HepG2 (cell line): ENCODE measurements around the gene MIGA2. TPM values are rescaled to one million over a fixed set of nuclear protein-coding genes. Genes with fewer than 3 reads are reported as not detected.

ENCODE experiments used
- ATRX ChIP-seq: sonication (generic); formaldehyde crosslinking; IDR thresholded peaks from 2 replicates; pipeline ENCODE4 v1.4.0; 2020; ENCODE audit warnings: missing genetic modification reagents, borderline replicate concordance
- MAF1 ChIP-seq: sonication (generic); formaldehyde crosslinking; IDR thresholded peaks from 2 replicates; pipeline ENCODE4 v1.5.0; 2020; ENCODE audit warnings: missing genetic modification reagents, borderline replicate concordance
- RAD51 ChIP-seq: fragments of 450-650 bp; IDR thresholded peaks from 2 replicates; pipeline ENCODE4 v1.6.1; 2016; ENCODE audit warnings: borderline replicate concordance
- SOX5 ChIP-seq: IDR thresholded peaks from 2 replicates; pipeline ENCODE4 v1.6.1; 2016; ENCODE audit warnings: borderline replicate concordance
- TBX3 ChIP-seq: fragments of 450-650 bp; IDR thresholded peaks from 2 replicates; pipeline ENCODE4 v1.6.1; 2017; ENCODE audit warnings: antibody characterized with exemption, mild to moderate bottlenecking, inconsistent platforms, borderline replicate concordance
- ZNF101 ChIP-seq: sonication (generic); formaldehyde crosslinking; IDR thresholded peaks from 2 replicates; pipeline ENCODE4 v1.4.0; 2020; ENCODE audit warnings: mild to moderate bottlenecking, low read depth, missing genetic modification reagents, borderline replicate concordance
- ZNF24 ChIP-seq: fragments of 450-650 bp; IDR thresholded peaks from 2 replicates; pipeline ENCODE4 v1.6.1; 2017; ENCODE audit warnings: antibody characterized with exemption, mild to moderate bottlenecking
- ZNF333 ChIP-seq: sonication (generic); formaldehyde crosslinking; IDR thresholded peaks from 2 replicates; pipeline ENCODE4 v1.4.0; 2020; ENCODE audit warnings: mild to moderate bottlenecking, missing genetic modification reagents, borderline replicate concordance
- ZNF354B ChIP-seq: sonication (generic); formaldehyde crosslinking; IDR thresholded peaks from 2 replicates; pipeline ENCODE4 v1.8.0; 2022; ENCODE audit warnings: mild to moderate bottlenecking, missing genetic modification reagents
- ZNF383 ChIP-seq: sonication (generic); formaldehyde crosslinking; IDR thresholded peaks from 2 replicates; pipeline ENCODE4 v1.4.0; 2020; ENCODE audit warnings: missing genetic modification reagents, mild to moderate bottlenecking, borderline replicate concordance
- ZNF619 ChIP-seq: sonication (generic); formaldehyde crosslinking; IDR thresholded peaks from 2 replicates; pipeline ENCODE4 v1.4.0; 2020; ENCODE audit warnings: mild to moderate bottlenecking, missing genetic modification reagents
- ZNF747 ChIP-seq: sonication (generic); formaldehyde crosslinking; IDR thresholded peaks from 2 replicates; pipeline ENCODE4 v1.8.1; 2023; ENCODE audit warnings: missing genetic modification reagents, mild to moderate bottlenecking, borderline replicate concordance
- polyA plus RNA-seq, 8 experiments: library from polyadenylated mRNA; depleted of rRNA in 3 of 8; stranded (reverse) in 7 of 8; unstranded in 1 of 8; fragments of >200 nt; fragmentation: Illumina TruSeq in 4 of 8; extraction: Trizol in 4 of 8; gene quantifications; 2 replicates each; pipeline versions ENCODE4 v1.2.1 to v1.2.3, GENCODE V29; 2011 to 2016; ENCODE audit warnings: low read depth in 4 of 8, missing spikeins in 1 of 8, mixed read lengths in 1 of 8; ENCODE audit not compliant: insufficient read depth in 1 of 8
- total RNA-seq, 5 experiments: library from RNA; depleted of rRNA; stranded (reverse); fragments of >200 nt; fragmentation: Illumina TruSeq; extraction: Trizol; gene quantifications; 2 replicates each; pipeline ENCODE4 v1.2.3, GENCODE V29; 2016; ENCODE audit warnings: low read depth in 1 of 5
- TF ChIP-seq, protein P1 (sequence below): sonication (generic); formaldehyde crosslinking; IDR thresholded peaks from 2 replicates; pipeline ENCODE4 v1.4.0; 2020; ENCODE audit warnings: missing genetic modification reagents, borderline replicate concordance
- TF ChIP-seq, protein P2 (sequence below): sonication (generic); formaldehyde crosslinking; IDR thresholded peaks from 2 replicates; pipeline ENCODE4 v1.9.0; 2021; ENCODE audit warnings: missing genetic modification reagents, borderline replicate concordance
- TF ChIP-seq, protein P3 (sequence below): sonication (generic); formaldehyde crosslinking; IDR thresholded peaks from 2 replicates; pipeline ENCODE4 v1.5.0; 2020; ENCODE audit warnings: missing genetic modification reagents
- TF ChIP-seq, protein P4 (sequence below), 2 experiments: IDR thresholded peaks; 2 replicates each; pipeline ENCODE4 v1.6.1; 2011 to 2012; ENCODE audit warnings: low read length in 2 of 2, borderline replicate concordance in 1 of 2, low read depth in 1 of 2, mild to moderate bottlenecking in 1 of 2, moderate library complexity in 1 of 2

Gene MIGA2
- total and polyA plus RNA-seq, 2 of the 13 experiments (the other 11 are each of a cell fraction or from before 2014, with no cell fraction given), result 10.8 to 17.1 TPM

DNA sequence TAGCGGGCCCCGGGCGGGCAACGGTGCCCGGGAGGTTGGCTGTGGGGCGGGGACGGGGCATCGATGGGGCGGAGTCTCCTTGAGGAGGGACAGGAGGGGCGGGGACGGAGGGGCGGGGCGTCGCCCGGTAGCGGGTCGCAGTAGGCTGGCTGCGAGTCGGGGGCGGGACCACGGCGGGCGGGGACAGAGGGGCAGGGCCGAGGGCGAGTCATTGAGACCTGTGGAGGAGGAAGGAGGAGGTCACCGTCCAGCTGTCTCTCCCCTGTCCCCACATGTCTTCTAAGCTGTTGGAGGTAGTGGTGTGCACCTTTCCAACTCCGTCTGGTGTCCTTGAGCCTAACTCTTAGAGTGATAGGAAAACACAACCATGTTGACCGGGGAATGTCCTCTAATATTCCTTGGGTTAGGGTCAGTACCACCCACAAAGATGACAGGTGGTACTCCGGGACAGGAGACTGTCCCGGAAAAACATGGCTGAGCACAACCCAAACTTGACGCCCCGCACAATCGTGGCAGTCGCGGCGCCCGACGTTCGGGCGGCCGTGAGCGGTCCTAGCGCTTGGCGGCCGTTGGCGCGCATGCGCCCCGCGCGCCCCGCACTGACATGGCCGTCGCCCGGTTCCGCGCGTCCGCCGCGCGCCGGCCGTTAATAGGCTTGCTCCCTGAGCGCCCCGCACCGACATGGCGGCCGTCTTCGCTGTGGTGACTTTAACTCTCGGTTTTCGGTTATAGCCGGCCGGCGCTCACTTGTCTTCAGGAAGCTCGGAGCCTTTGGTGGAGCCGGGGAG is 74.5 kb downstream of the MIGA2 start, which contains the start of the genes CRAT and PTPA (continued):
- TF ChIP-seq, protein P1, sequence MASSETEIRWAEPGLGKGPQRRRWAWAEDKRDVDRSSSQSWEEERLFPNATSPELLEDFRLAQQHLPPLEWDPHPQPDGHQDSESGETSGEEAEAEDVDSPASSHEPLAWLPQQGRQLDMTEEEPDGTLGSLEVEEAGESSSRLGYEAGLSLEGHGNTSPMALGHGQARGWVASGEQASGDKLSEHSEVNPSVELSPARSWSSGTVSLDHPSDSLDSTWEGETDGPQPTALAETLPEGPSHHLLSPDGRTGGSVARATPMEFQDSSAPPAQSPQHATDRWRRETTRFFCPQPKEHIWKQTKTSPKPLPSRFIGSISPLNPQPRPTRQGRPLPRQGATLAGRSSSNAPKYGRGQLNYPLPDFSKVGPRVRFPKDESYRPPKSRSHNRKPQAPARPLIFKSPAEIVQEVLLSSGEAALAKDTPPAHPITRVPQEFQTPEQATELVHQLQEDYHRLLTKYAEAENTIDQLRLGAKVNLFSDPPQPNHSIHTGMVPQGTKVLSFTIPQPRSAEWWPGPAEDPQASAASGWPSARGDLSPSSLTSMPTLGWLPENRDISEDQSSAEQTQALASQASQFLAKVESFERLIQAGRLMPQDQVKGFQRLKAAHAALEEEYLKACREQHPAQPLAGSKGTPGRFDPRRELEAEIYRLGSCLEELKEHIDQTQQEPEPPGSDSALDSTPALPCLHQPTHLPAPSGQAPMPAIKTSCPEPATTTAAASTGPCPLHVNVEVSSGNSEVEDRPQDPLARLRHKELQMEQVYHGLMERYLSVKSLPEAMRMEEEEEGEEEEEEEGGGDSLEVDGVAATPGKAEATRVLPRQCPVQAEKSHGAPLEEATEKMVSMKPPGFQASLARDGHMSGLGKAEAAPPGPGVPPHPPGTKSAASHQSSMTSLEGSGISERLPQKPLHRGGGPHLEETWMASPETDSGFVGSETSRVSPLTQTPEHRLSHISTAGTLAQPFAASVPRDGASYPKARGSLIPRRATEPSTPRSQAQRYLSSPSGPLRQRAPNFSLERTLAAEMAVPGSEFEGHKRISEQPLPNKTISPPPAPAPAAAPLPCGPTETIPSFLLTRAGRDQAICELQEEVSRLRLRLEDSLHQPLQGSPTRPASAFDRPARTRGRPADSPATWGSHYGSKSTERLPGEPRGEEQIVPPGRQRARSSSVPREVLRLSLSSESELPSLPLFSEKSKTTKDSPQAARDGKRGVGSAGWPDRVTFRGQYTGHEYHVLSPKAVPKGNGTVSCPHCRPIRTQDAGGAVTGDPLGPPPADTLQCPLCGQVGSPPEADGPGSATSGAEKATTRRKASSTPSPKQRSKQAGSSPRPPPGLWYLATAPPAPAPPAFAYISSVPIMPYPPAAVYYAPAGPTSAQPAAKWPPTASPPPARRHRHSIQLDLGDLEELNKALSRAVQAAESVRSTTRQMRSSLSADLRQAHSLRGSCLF, result no peak
- TF ChIP-seq ZNF383 (CRISPR knock-in tag) (no peak), ZNF619 (CRISPR knock-in tag) (no peak), ZNF747 (CRISPR knock-in tag) (no peak), ZNF101 (CRISPR knock-in tag) (no peak), RAD51 (no peak), ATRX (no peak), TBX3 (no peak), ZNF24 (no peak), ZNF333 (CRISPR knock-in tag) (no peak), ZNF354B (CRISPR knock-in tag) (0 out of 2 replicates have a peak, but pooled peaks have one; percentile 9), MAF1 (CRISPR knock-in tag) (no peak), SOX5 (CRISPR knock-in tag) (peak; percentile 37; the same call in 1 of the 2 replicates)
- TF ChIP-seq, protein P2, sequence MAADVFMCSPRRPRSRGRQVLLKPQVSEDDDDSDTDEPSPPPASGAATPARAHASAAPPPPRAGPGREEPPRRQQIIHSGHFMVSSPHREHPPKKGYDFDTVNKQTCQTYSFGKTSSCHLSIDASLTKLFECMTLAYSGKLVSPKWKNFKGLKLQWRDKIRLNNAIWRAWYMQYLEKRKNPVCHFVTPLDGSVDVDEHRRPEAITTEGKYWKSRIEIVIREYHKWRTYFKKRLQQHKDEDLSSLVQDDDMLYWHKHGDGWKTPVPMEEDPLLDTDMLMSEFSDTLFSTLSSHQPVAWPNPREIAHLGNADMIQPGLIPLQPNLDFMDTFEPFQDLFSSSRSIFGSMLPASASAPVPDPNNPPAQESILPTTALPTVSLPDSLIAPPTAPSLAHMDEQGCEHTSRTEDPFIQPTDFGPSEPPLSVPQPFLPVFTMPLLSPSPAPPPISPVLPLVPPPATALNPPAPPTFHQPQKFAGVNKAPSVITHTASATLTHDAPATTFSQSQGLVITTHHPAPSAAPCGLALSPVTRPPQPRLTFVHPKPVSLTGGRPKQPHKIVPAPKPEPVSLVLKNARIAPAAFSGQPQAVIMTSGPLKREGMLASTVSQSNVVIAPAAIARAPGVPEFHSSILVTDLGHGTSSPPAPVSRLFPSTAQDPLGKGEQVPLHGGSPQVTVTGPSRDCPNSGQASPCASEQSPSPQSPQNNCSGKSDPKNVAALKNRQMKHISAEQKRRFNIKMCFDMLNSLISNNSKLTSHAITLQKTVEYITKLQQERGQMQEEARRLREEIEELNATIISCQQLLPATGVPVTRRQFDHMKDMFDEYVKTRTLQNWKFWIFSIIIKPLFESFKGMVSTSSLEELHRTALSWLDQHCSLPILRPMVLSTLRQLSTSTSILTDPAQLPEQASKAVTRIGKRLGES (CRISPR knock-in tag), result no peak
- TF ChIP-seq, protein P3, sequence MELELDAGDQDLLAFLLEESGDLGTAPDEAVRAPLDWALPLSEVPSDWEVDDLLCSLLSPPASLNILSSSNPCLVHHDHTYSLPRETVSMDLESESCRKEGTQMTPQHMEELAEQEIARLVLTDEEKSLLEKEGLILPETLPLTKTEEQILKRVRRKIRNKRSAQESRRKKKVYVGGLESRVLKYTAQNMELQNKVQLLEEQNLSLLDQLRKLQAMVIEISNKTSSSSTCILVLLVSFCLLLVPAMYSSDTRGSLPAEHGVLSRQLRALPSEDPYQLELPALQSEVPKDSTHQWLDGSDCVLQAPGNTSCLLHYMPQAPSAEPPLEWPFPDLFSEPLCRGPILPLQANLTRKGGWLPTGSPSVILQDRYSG, result no peak
- TF ChIP-seq, protein P4, sequence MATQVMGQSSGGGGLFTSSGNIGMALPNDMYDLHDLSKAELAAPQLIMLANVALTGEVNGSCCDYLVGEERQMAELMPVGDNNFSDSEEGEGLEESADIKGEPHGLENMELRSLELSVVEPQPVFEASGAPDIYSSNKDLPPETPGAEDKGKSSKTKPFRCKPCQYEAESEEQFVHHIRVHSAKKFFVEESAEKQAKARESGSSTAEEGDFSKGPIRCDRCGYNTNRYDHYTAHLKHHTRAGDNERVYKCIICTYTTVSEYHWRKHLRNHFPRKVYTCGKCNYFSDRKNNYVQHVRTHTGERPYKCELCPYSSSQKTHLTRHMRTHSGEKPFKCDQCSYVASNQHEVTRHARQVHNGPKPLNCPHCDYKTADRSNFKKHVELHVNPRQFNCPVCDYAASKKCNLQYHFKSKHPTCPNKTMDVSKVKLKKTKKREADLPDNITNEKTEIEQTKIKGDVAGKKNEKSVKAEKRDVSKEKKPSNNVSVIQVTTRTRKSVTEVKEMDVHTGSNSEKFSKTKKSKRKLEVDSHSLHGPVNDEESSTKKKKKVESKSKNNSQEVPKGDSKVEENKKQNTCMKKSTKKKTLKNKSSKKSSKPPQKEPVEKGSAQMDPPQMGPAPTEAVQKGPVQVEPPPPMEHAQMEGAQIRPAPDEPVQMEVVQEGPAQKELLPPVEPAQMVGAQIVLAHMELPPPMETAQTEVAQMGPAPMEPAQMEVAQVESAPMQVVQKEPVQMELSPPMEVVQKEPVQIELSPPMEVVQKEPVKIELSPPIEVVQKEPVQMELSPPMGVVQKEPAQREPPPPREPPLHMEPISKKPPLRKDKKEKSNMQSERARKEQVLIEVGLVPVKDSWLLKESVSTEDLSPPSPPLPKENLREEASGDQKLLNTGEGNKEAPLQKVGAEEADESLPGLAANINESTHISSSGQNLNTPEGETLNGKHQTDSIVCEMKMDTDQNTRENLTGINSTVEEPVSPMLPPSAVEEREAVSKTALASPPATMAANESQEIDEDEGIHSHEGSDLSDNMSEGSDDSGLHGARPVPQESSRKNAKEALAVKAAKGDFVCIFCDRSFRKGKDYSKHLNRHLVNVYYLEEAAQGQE (IDR thresholded peaks at IDR 0.05; ENCODE audit: borderline replicate concordance in 1 of 2, low read depth in 1 of 2, low read length in 2 of 2), result peak in 1 of 2 experiments; percentile 66; a peak in 1 of 4 replicates
